C4-2B (cell line): ENCODE results near the gene SMDT1.

Experiments used
- ZFX ChIP-seq: fragments of 450-650 bp; IDR thresholded peaks from 2 replicates; pipeline ENCODE4 v1.6.1; 2017
- TF ChIP-seq, protein P1 (sequence below): fragments of 450-650 bp; conservative IDR thresholded peaks from 2 replicates; pipeline ENCODE4 v1.5.1; 2017; ENCODE audit warnings: mild to moderate bottlenecking

DNA sequence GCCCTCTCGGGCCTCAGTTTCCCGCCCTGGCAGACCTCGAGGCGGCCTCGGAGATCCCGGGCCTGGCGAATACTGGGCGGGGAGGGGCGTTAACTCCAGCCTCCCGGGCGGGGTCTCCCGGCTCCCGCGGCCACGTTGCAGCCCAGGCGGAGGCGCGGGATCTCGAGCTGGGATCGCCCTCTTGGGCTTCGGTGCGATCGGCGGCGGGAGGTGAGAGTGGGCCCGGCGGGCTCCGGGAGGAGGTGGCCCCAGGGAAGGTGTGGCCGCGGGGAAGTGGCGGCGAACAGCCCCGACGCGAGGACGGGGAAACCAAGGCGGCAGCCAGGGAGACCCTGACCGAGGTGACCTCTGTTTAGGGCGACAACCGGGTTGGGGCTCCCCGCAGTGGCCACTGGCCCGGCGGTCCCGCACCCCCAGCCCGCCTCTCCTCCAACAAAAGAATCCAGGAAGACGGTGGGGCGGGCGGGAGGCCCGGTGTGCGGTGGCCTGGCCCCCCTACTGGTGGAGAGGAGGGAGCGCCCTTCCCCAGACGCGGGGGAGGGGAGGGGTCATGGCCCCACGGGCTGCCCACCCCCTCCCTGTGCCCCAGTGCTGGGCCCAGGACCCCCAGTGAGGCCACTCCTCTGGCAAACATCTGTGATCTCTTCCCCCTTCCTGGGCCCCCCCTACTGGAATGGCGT, 5.2 kb upstream of the SMDT1 start, which contains the start of gene PHETA2:
- TF ChIP-seq, protein P1, sequence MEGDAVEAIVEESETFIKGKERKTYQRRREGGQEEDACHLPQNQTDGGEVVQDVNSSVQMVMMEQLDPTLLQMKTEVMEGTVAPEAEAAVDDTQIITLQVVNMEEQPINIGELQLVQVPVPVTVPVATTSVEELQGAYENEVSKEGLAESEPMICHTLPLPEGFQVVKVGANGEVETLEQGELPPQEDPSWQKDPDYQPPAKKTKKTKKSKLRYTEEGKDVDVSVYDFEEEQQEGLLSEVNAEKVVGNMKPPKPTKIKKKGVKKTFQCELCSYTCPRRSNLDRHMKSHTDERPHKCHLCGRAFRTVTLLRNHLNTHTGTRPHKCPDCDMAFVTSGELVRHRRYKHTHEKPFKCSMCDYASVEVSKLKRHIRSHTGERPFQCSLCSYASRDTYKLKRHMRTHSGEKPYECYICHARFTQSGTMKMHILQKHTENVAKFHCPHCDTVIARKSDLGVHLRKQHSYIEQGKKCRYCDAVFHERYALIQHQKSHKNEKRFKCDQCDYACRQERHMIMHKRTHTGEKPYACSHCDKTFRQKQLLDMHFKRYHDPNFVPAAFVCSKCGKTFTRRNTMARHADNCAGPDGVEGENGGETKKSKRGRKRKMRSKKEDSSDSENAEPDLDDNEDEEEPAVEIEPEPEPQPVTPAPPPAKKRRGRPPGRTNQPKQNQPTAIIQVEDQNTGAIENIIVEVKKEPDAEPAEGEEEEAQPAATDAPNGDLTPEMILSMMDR, result no peak
- no peak for TF ChIP-seq ZFX
